Gastrocnemius medialis (tissue), 4 donors: ENCODE data around the gene CDH23. TPM values are rescaled to one million over a fixed set of nuclear protein-coding genes. Genes with fewer than 3 reads are reported as not detected.

Source experiments
- ATAC-seq, 2 donors: fragments of 150-250 bp; one replicate each; pipeline ENCODE4 v1.9.1; 2016
- DNase-seq, 2 donors: peaks; one replicate each; pipeline ENCODE4 v3.0.0-alpha.2; 2019
- H3K27ac ChIP-seq, 4 donors: fragments of 200-600 bp; sonication (generic); 1 replicate in 1 of 4; 2 replicates in 3 of 4; pipeline ENCODE4 v1.5.1; 2016 to 2018; ENCODE audit warnings: mild to moderate bottlenecking in 2 of 4, moderate library complexity in 1 of 4
- H3K27me3 ChIP-seq, 3 donors: fragments of 200-600 bp; sonication (generic) in 2 of 3; 1 replicate in 1 of 3; 2 replicates in 2 of 3; pipeline versions ENCODE4 v1.5.1 to v1.6.0; 2016 to 2019; ENCODE audit warnings: mild to moderate bottlenecking in 1 of 3, moderate library complexity in 1 of 3
- H3K36me3 ChIP-seq, 2 donors: fragments of 200-600 bp; sonication (generic) in 1 of 2; one replicate each; pipeline ENCODE4 v1.5.1; 2017 to 2018
- H3K4me1 ChIP-seq, 2 donors: fragments of 200-600 bp; sonication (generic) in 1 of 2; one replicate each; pipeline ENCODE4 v1.5.1; 2016 to 2017; ENCODE audit warnings: mild to moderate bottlenecking in 2 of 2
- H3K4me3 ChIP-seq, 4 donors: fragments of 200-600 bp; sonication (generic) in 3 of 4; 1 replicate in 1 of 4; 2 replicates in 3 of 4; pipeline ENCODE4 v1.5.1; 2016 to 2019; ENCODE audit warnings: mild to moderate bottlenecking in 2 of 4
- H3K9me3 ChIP-seq, 3 donors: fragments of 200-600 bp; sonication (generic) in 2 of 3; 1 replicate in 1 of 3; 2 replicates in 2 of 3; pipeline ENCODE4 v1.5.1; 2016 to 2019
- POLR2A ChIP-seq, 2 donors: fragments of 450-650 bp; IDR thresholded peaks; one replicate each; pipeline ENCODE4 v1.6.1; 2017; ENCODE audit warnings: antibody characterized with exemption in 2 of 2, mild to moderate bottlenecking in 2 of 2, moderate library complexity in 2 of 2
- in situ Hi-C, 4 donors: fragments of 200-750 bp; cut with MboI; loops; one replicate each; pipeline versions ENCODE4 v1.15.0 to v1.8.0; 2017; ENCODE audit warnings: low sequenced_read_pairs in 4 of 4
- intact Hi-C: fragments of 100-400 bp; cut with DNase I; formaldehyde crosslinking; loops from one replicate; pipeline ENCODE4 v1.15.1; 2023; ENCODE audit warnings: low total_unique reads
- total RNA-seq, 4 donors: library from RNA; depleted of rRNA; stranded (reverse); fragments of >200 nt; gene quantifications; one replicate each; pipeline versions ENCODE4 v1.1.0 to v1.2.3, GENCODE V29; 2016
- TF ChIP-seq, protein P1 (sequence below), 5 experiments: fragments of 450-650 bp in 3 of 5; fragments of 200-600 bp in 2 of 5; sonication (generic) in 2 of 5; IDR thresholded peaks in 4 of 5; conservative IDR thresholded peaks in 1 of 5; 1 replicate in 4 of 5; 2 replicates in 1 of 5; pipeline ENCODE4 v1.5.1; 2016 to 2019; ENCODE audit warnings: antibody characterized with exemption in 5 of 5, mild to moderate bottlenecking in 3 of 5, moderate library complexity in 3 of 5

The CDH23 gene
- total RNA-seq, 4 donors from 2014 or later: 0.53 to 1.8 (median 1.2) TPM

GRCh38 chr10:71390461-71390835, 6.3 kb upstream of the CDH23 start:
- Histone ChIP-seq H3K36me3 (no peaks in the 10 kb centered on the region), H3K9me3 (no peaks in the 10 kb centered on the region), H3K27ac (no peak overlapping the region), H3K27me3 (peaks cover 0 to 3% (median 0%) of the 10 kb centered on the region in 3 donors), H3K4me3 (no peak overlapping the region), H3K4me1 (no peaks in the 10 kb centered on the region)
- intact Hi-C loops: no loop called here
- no peak for ATAC-seq
- no peak for DNase-seq
- in situ Hi-C loops: loop anchor here in 3 of 4 donors (10.0 to 25.0 kb wide), 2 partner anchors 174 to 422 kb away; no protein-coding TSS in a partner anchor
- TF ChIP-seq POLR2A (IDR thresholded peaks at IDR 0.05): no peak
- TF ChIP-seq, protein P1, sequence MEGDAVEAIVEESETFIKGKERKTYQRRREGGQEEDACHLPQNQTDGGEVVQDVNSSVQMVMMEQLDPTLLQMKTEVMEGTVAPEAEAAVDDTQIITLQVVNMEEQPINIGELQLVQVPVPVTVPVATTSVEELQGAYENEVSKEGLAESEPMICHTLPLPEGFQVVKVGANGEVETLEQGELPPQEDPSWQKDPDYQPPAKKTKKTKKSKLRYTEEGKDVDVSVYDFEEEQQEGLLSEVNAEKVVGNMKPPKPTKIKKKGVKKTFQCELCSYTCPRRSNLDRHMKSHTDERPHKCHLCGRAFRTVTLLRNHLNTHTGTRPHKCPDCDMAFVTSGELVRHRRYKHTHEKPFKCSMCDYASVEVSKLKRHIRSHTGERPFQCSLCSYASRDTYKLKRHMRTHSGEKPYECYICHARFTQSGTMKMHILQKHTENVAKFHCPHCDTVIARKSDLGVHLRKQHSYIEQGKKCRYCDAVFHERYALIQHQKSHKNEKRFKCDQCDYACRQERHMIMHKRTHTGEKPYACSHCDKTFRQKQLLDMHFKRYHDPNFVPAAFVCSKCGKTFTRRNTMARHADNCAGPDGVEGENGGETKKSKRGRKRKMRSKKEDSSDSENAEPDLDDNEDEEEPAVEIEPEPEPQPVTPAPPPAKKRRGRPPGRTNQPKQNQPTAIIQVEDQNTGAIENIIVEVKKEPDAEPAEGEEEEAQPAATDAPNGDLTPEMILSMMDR (IDR thresholded peaks at IDR 0.05 in 4 of 5, conservative IDR thresholded peaks at IDR 0.05 in 1 of 5): no peak

GRCh38 chr10:71390921-71391690, 5.6 kb upstream of the CDH23 start:
- no peaks in the 10 kb centered on the region for H3K9me3 ChIP-seq
- DNase-seq (no peak), ATAC-seq (no peak)
- H3K27me3 ChIP-seq: peaks cover 0 to 3% (median 0%) of the 10 kb centered on the region in 3 donors
- TF ChIP-seq, protein P1 (IDR thresholded peaks at IDR 0.05 in 4 of 5, conservative IDR thresholded peaks at IDR 0.05 in 1 of 5): no peak
- no peak for TF ChIP-seq POLR2A (IDR thresholded peaks at IDR 0.05)
- H3K36me3 ChIP-seq: no peaks in the 10 kb centered on the region
- intact Hi-C loops (no loop called here), in situ Hi-C loops (loop anchor here in 3 of 4 donors (10.0 to 25.0 kb wide), 2 partner anchors 174 to 421 kb away; no protein-coding TSS in a partner anchor)
- no peak overlapping the region for H3K27ac ChIP-seq
- no peaks in the 10 kb centered on the region for H3K4me1 ChIP-seq
- no peak overlapping the region for H3K4me3 ChIP-seq

GRCh38 chr10:71391701-71392100, 5.0 kb upstream of the CDH23 start:
- no peak overlapping the region for H3K27ac ChIP-seq
- H3K27me3 ChIP-seq: peaks cover 0 to 3% (median 0%) of the 10 kb centered on the region in 3 donors
- TF ChIP-seq, protein P1 (IDR thresholded peaks at IDR 0.05 in 4 of 5, conservative IDR thresholded peaks at IDR 0.05 in 1 of 5): no peak
- no peak for TF ChIP-seq POLR2A (IDR thresholded peaks at IDR 0.05)
- H3K9me3 ChIP-seq: no peaks in the 10 kb centered on the region
- in situ Hi-C loops (loop anchor here in 3 of 4 donors (10.0 to 25.0 kb wide), 2 partner anchors 173 to 421 kb away; no protein-coding TSS in a partner anchor), intact Hi-C loops (no loop called here)
- peak in 1 of 2 donors; percentile 54 for ATAC-seq
- H3K4me1 ChIP-seq: no peaks in the 10 kb centered on the region
- no peaks in the 10 kb centered on the region for H3K36me3 ChIP-seq
- H3K4me3 ChIP-seq: no peak overlapping the region
- DNase-seq: no peak

DNA sequence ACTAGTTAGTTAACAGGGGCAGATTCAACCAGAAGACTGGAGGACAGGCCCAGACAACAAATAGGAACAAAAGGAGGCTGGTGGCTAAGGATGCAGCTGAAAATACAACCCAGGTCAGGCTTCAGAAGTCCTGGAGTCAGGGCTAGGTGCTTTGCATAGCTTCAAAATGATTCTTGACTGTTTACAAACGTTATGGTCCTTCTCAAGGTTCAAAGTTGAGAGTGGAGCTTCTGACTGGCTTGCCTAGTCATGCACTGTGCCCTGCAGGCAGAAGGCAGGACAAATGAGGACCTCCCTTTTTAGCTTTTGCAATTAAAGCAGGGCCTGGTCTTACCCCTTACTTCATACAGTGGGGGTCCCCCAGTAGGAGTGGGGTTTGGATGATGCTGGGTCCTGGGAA, 4.4 kb upstream of the CDH23 start:
- in situ Hi-C loops: loop anchor here in 3 of 4 donors (10.0 to 25.0 kb wide), 2 partner anchors 173 to 420 kb away; no protein-coding TSS in a partner anchor
- intact Hi-C loops: no loop called here
- TF ChIP-seq POLR2A (IDR thresholded peaks at IDR 0.05): no peak
- TF ChIP-seq, protein P1 (IDR thresholded peaks at IDR 0.05 in 4 of 5, conservative IDR thresholded peaks at IDR 0.05 in 1 of 5): no peak
- peaks cover 2 to 6% (median 2%) of the 10 kb centered on the region in 3 donors for H3K27me3 ChIP-seq
- peaks cover 0 to under 1% of the 10 kb centered on the region in 2 donors for H3K4me1 ChIP-seq
- H3K4me3 ChIP-seq: no peak overlapping the region
- H3K36me3 ChIP-seq: no peaks in the 10 kb centered on the region
- H3K9me3 ChIP-seq: no peaks in the 10 kb centered on the region
- no peak for ATAC-seq
- no peak overlapping the region for H3K27ac ChIP-seq
- DNase-seq: no peak
